Natural killer cell treated with Interleukin-12 subunit alpha and Interleukin-12 subunit beta and Interleukin-15 and Interleukin-18, amount 100 ng/mL, for 72 hours (primary cell): ENCODE results near the gene ABLIM3. TPM values are rescaled to one million over a fixed set of nuclear protein-coding genes. Genes with fewer than 3 reads are reported as not detected.

Experiments used
- ATAC-seq, 2 donors: fragments of 150-1000 bp; cut with Tn5 transposase in 1 of 2; sonication (Bioruptor Pico), chemical (Tn5 transposase) in 1 of 2; 2 replicates each; pipeline ENCODE4 v1.10.0; 2021
- DNase-seq: peaks from one replicate; pipeline ENCODE4 v3.0.0; 2022; ENCODE audit warnings: low spot score
- H3K27ac Mint-ChIP-seq, 2 donors: 1 replicate in 1 of 2; 2 replicates in 1 of 2; pipeline ENCODE4 v1.8.0; 2022; ENCODE audit warnings: mixed read lengths in 2 of 2, mild to moderate bottlenecking in 1 of 2, moderate library complexity in 1 of 2
- H3K27me3 Mint-ChIP-seq, 2 donors: 1 replicate in 1 of 2; 2 replicates in 1 of 2; pipeline ENCODE4 v1.8.0; 2022; ENCODE audit warnings: mixed read lengths in 2 of 2
- H3K36me3 Mint-ChIP-seq: one replicate; pipeline ENCODE4 v1.8.0; 2022; ENCODE audit warnings: mixed read lengths
- H3K4me1 Mint-ChIP-seq, 2 donors: 1 replicate in 1 of 2; 2 replicates in 1 of 2; pipeline ENCODE4 v1.8.0; 2022; ENCODE audit warnings: low read depth in 2 of 2, mixed read lengths in 2 of 2, mild to moderate bottlenecking in 1 of 2
- H3K4me3 Mint-ChIP-seq: one replicate; pipeline ENCODE4 v1.8.0; 2022; ENCODE audit warnings: mixed read lengths
- H3K9me3 Mint-ChIP-seq: 2 replicates; pipeline ENCODE4 v1.8.0; 2022; ENCODE audit warnings: mixed read lengths
- total RNA-seq, 2 donors: library from RNA; stranded (reverse); gene quantifications; one replicate each; pipeline ENCODE4 v1.2.3, GENCODE V29; 2022

ABLIM3 gene
- total RNA-seq, 2 donors from 2014 or later: not detected

- DNase-seq (no peak), ATAC-seq (no peak)
- Mint-ChIP-seq H3K27ac (no peak overlapping the region), H3K27me3 (peaks cover 23 to 57% of the 10 kb centered on the region in 2 donors), H3K9me3 (no peaks in the 10 kb centered on the region), H3K4me1 (peaks cover 0 to 4% of the 10 kb centered on the region in 2 donors), H3K36me3 (no peaks in the 10 kb centered on the region), H3K4me3 (no peak overlapping the region)
These were observed 137.3 kb downstream of the ABLIM3 start for GRCh38 chr5:149278451-149279210.

- Mint-ChIP-seq H3K27me3 (peaks cover 25 to 50% of the 10 kb centered on the region in 2 donors), H3K4me1 (peaks cover 0 to 4% of the 10 kb centered on the region in 2 donors), H3K27ac (no peak overlapping the region), H3K9me3 (no peaks in the 10 kb centered on the region), H3K36me3 (no peaks in the 10 kb centered on the region), H3K4me3 (no peak overlapping the region)
- no peak for ATAC-seq
- DNase-seq: no peak
These were observed 138.4 kb downstream of the ABLIM3 start for GRCh38 chr5:149279661-149280060.

DNA sequence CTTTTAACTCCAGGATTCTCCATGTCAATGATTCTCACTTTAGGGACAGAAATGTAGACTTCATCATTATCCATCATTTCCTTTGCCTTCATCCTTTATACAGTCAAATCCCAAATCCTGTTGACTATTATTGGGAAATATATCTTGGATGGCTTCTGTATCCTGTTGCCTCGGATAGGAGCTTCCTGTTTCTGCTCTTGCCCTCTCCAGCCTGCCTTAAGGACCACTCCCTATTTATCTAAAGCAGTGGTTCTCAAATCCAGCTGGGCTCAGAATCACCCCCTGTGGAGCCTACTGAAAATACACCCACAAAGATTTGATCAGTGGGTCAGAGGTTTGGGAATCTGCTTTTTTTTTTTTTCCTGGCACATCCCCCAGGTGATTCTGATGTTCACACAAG is 138.8 kb downstream of the ABLIM3 start:
- no peak overlapping the region for H3K4me3 Mint-ChIP-seq
- no peaks in the 10 kb centered on the region for H3K9me3 Mint-ChIP-seq
- H3K27ac Mint-ChIP-seq: no peak overlapping the region
- peaks cover 25 to 49% of the 10 kb centered on the region in 2 donors for H3K27me3 Mint-ChIP-seq
- DNase-seq (no peak), ATAC-seq (no peak)
- H3K4me1 Mint-ChIP-seq: peaks cover 0 to 4% of the 10 kb centered on the region in 2 donors
- no peaks in the 10 kb centered on the region for H3K36me3 Mint-ChIP-seq

- no peak overlapping the region for H3K4me3 Mint-ChIP-seq
- no peak overlapping the region for H3K27ac Mint-ChIP-seq
- H3K9me3 Mint-ChIP-seq: no peaks in the 10 kb centered on the region
- peaks cover 0 to 4% of the 10 kb centered on the region in 2 donors for H3K4me1 Mint-ChIP-seq
- H3K27me3 Mint-ChIP-seq: peaks cover 26 to 42% of the 10 kb centered on the region in 2 donors
- H3K36me3 Mint-ChIP-seq: no peaks in the 10 kb centered on the region
- no peak for DNase-seq
- no peak for ATAC-seq
These were observed 139.5 kb downstream of the ABLIM3 start for GRCh38 chr5:149280802-149281201.

GRCh38 chr5:149282027-149282965 is 141.0 kb downstream of the ABLIM3 start:
- Mint-ChIP-seq H3K4me3 (no peak overlapping the region), H3K27ac (no peak overlapping the region), H3K4me1 (peaks cover 0 to 4% of the 10 kb centered on the region in 2 donors), H3K36me3 (no peaks in the 10 kb centered on the region), H3K9me3 (no peaks in the 10 kb centered on the region), H3K27me3 (peaks cover 20 to 29% of the 10 kb centered on the region in 2 donors)
- ATAC-seq (no peak), DNase-seq (no peak)

GRCh38 chr5:149282966-149283332 is 141.7 kb downstream of the ABLIM3 start:
- Mint-ChIP-seq H3K36me3 (no peaks in the 10 kb centered on the region), H3K9me3 (no peaks in the 10 kb centered on the region), H3K4me1 (peaks cover 0 to 4% of the 10 kb centered on the region in 2 donors), H3K27me3 (peaks cover 17 to 23% of the 10 kb centered on the region in 2 donors), H3K4me3 (no peak overlapping the region), H3K27ac (no peak overlapping the region)
- DNase-seq (no peak), ATAC-seq (no peak)

GRCh38 chr5:149283626-149284480 is 142.6 kb downstream of the ABLIM3 start:
- ATAC-seq (no peak), DNase-seq (no peak)
- Mint-ChIP-seq H3K36me3 (no peaks in the 10 kb centered on the region), H3K4me3 (no peak overlapping the region), H3K4me1 (peaks cover 0 to 2% of the 10 kb centered on the region in 2 donors), H3K27me3 (peaks cover 10 to 15% of the 10 kb centered on the region in 2 donors), H3K27ac (no peak overlapping the region), H3K9me3 (no peaks in the 10 kb centered on the region)

DNA sequence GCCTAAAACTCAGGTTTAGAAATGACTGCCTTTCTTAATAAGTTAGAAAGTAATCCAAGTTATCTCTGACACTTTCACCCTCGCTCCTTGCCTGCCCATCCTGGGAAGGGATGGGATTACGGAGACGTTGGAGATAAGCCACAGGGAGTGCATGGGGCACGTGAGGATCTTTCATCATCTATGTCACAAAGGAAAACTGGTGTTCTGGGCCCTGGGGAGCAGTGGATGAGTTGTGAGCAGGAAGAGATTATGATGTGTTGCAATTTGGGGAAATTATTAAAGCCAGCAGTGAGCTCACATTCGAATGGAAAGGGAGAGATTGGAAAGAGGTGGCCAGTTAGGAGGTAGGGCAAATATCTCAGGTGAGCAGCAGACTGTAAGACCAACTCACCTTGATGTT is 143.2 kb downstream of the ABLIM3 start:
- no peaks in the 10 kb centered on the region for H3K9me3 Mint-ChIP-seq
- no peak overlapping the region for H3K27ac Mint-ChIP-seq
- no peak overlapping the region for H3K4me3 Mint-ChIP-seq
- H3K27me3 Mint-ChIP-seq: peaks cover 16 to 18% of the 10 kb centered on the region in 2 donors
- ATAC-seq (no peak), DNase-seq (no peak)
- H3K4me1 Mint-ChIP-seq: no peaks in the 10 kb centered on the region
- no peaks in the 10 kb centered on the region for H3K36me3 Mint-ChIP-seq

DNA sequence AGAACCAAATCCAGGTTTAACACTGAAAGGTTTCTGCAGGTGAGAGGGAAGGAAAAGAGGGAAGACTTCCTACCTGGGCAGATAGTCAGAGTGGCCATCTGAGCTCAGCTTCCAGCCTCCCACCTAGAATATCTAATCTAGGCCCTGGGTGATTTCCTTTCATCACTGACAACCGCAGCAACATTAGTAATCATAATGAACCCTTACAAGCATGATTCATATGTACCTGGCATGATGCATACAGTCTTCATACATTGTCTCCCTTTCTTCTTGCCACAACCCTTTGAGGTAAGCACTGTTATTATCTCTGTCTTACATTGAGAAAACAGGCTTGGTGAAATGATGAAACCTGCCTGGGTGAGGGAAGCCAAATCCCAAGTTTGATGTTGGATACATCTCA is 143.9 kb downstream of the ABLIM3 start:
- H3K36me3 Mint-ChIP-seq: no peaks in the 10 kb centered on the region
- H3K27me3 Mint-ChIP-seq: peaks cover 13 to 16% of the 10 kb centered on the region in 2 donors
- H3K4me3 Mint-ChIP-seq: no peak overlapping the region
- ATAC-seq (no peak), DNase-seq (no peak)
- H3K27ac Mint-ChIP-seq: no peak overlapping the region
- H3K4me1 Mint-ChIP-seq: no peaks in the 10 kb centered on the region
- H3K9me3 Mint-ChIP-seq: no peaks in the 10 kb centered on the region

DNA sequence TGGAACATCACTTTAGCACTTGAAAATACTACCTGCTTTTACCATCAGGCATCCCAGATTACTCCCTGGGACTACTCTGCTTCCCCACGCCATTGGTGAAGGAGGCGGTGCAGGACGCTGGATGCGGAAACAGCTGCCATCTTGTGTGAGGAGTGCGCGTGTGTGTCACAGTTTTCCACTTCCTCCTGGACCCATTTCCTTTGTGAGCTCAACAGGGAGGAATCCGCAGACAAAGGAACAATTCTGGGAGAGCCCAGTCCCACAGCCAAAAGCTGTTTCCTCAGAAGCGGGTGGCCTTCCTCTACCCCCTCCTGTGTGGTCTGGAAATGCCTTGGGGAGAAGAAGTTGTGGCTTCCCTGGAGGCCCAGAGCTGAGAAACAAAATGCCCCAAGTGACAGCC is 147.1 kb downstream of the ABLIM3 start:
- H3K27ac Mint-ChIP-seq: no peak overlapping the region
- DNase-seq (no peak), ATAC-seq (no peak)
- peaks cover 15 to 22% of the 10 kb centered on the region in 2 donors for H3K27me3 Mint-ChIP-seq
- H3K9me3 Mint-ChIP-seq: no peaks in the 10 kb centered on the region
- no peak overlapping the region for H3K4me3 Mint-ChIP-seq
- H3K36me3 Mint-ChIP-seq: no peaks in the 10 kb centered on the region
- no peaks in the 10 kb centered on the region for H3K4me1 Mint-ChIP-seq

DNA sequence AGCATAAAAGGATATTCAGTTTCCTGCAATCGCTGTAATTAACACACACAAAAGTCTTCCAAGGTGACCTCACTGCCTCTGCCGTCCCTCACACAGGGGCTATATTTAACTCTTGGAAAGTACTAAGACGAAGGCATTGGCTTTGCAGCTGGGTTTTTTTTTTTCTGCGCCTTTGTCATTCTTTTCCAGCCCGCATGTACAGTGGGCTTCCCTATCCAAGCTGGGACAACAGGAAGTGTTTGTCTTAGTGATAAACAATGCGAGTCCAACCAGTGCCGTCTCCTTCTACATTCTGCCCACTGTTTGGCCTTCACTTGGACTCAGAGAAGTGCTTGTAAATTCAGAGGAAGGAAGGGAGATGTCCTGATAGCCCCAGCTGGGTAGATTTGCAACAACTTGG is 148.0 kb downstream of the ABLIM3 start:
- H3K9me3 Mint-ChIP-seq: no peaks in the 10 kb centered on the region
- DNase-seq (no peak), ATAC-seq (no peak)
- no peaks in the 10 kb centered on the region for H3K36me3 Mint-ChIP-seq
- no peaks in the 10 kb centered on the region for H3K4me1 Mint-ChIP-seq
- H3K4me3 Mint-ChIP-seq: no peak overlapping the region
- no peak overlapping the region for H3K27ac Mint-ChIP-seq
- H3K27me3 Mint-ChIP-seq: peaks cover 13 to 22% of the 10 kb centered on the region in 2 donors

- Mint-ChIP-seq H3K36me3 (no peaks in the 10 kb centered on the region), H3K27ac (no peak overlapping the region)
These were observed 153.9 kb downstream of the ABLIM3 start for GRCh38 chr5:149294872-149295829.

More at GRCh38 chr5:149294872-149295829, 153.9 kb downstream of the ABLIM3 start:
- no peaks in the 10 kb centered on the region for H3K9me3 Mint-ChIP-seq
- no peak overlapping the region for H3K4me3 Mint-ChIP-seq
- peaks cover 0 to 3% of the 10 kb centered on the region in 2 donors for H3K4me1 Mint-ChIP-seq
- DNase-seq: no peak
- ATAC-seq: no peak
- H3K27me3 Mint-ChIP-seq: peaks cover 13 to 29% of the 10 kb centered on the region in 2 donors
